ENCODE results near the gene NAPG. TPM values are rescaled to one million over a fixed set of nuclear protein-coding genes. Genes with fewer than 3 reads are reported as not detected.
"Not testable (repeated sequence)": the region's sequence is repeated elsewhere in the genome, so short reads cannot be mapped to it uniquely, and the experiment has no call there.

The NAPG gene
- total and polyA plus RNA-seq, 7 donors = 15.0 to 43.5 (median 33.7) TPM

DNA sequence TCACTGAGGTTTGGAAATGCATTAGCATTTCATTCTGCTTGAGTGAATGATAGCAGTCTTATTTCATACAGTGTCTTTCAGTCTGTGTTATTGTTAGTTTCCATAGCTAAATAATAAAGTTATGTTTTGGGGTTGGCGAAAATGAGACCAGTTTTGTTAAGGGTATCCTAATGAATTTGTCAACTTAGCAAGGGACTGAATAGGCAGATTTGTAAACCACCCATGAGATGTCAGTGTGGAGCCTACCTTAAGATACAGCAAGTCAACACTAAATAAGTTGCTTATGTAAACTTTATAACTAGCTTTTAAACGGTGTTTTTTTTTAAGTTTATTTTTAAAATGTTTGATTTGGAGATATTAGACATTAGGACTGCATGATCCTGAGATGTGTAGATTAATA lies 11.9 kb downstream of the NAPG start:
- peaks cover 9 to 54% (median 26%) of the 10 kb centered on the region in 4 donors for H3K36me3 ChIP-seq
- TF ChIP-seq, protein P1, sequence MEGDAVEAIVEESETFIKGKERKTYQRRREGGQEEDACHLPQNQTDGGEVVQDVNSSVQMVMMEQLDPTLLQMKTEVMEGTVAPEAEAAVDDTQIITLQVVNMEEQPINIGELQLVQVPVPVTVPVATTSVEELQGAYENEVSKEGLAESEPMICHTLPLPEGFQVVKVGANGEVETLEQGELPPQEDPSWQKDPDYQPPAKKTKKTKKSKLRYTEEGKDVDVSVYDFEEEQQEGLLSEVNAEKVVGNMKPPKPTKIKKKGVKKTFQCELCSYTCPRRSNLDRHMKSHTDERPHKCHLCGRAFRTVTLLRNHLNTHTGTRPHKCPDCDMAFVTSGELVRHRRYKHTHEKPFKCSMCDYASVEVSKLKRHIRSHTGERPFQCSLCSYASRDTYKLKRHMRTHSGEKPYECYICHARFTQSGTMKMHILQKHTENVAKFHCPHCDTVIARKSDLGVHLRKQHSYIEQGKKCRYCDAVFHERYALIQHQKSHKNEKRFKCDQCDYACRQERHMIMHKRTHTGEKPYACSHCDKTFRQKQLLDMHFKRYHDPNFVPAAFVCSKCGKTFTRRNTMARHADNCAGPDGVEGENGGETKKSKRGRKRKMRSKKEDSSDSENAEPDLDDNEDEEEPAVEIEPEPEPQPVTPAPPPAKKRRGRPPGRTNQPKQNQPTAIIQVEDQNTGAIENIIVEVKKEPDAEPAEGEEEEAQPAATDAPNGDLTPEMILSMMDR (IDR thresholded peaks at IDR 0.05) = no peak
- TF ChIP-seq EP300 (IDR thresholded peaks at IDR 0.05) (no peak), POLR2AphosphoS5 (IDR thresholded peaks at IDR 0.05) (no peak), POLR2A (IDR thresholded peaks at IDR 0.05) (no peak)
- 62 to 81% methylated on average over 2 of the region's 2 CpGs for WGBS, 2 donors

DNA sequence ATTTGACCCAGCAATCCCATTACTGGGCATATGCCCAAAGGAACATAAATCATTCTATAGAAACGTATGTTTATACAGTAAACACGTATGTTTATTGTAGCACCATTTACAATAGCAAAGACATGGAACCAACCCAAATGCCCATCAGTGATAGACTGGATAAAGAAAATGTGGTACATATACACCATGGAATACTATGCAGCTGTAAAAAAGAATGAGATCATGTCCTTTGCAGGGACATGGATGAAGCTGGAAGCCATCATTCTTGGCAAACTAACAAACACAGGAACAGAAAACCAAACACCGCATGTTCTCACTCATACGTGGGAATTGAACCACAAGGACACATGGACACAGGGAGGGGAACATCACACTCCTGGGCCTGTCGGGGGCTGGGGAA lies 13.3 kb downstream of the NAPG start:
- H3K36me3 ChIP-seq = peaks cover 9 to 59% (median 26%) of the 10 kb centered on the region in 4 donors
- DNase-seq; H3K27me3 ChIP-seq; H3K9me3 ChIP-seq; H3K27ac ChIP-seq; intact Hi-C loops (cut with DNase I); H3K4me3 ChIP-seq: not testable (repeated sequence)
- 92 to 94% methylated on average over 5 of the region's 5 CpGs for WGBS, 2 donors
- H3K4me1 ChIP-seq = peaks cover 0 to 11% (median 3%) of the 10 kb centered on the region in 4 donors

More for the DNA sequence above, 11.9 kb downstream of the NAPG start:
- intact Hi-C loops (cut with DNase I) = no loop called here
- Histone ChIP-seq H3K4me3 (no peak overlapping the region), H3K9me3 (no peaks in the 10 kb centered on the region), H3K4me1 (peaks cover 0 to 7% (median 3%) of the 10 kb centered on the region in 4 donors), H3K27ac (no peak overlapping the region), H3K27me3 (no peaks in the 10 kb centered on the region)
- DNase-seq = no peak

DNA sequence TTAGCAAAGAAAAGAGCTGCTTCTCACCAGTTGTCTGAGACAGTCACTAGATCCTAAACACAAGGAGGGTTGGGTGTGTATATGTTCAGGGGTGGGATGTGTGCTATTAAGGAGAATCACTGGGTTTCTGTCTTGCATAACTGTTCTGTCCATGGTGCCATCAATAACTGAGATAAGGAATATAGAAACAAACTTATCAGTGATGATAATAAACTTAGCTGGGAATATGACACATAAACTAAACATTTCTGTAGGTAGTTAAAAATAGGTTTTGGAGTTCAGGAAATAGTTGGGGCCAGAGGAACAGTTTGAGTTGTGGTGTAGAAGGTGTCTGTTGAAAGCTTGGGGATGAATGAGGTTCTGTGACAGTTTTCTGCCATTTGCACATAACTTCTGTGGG lies 17.4 kb downstream of the NAPG start:
- H3K9me3 ChIP-seq = no peaks in the 10 kb centered on the region
- TF ChIP-seq, protein P1 (IDR thresholded peaks at IDR 0.05) = no peak
- no peak for TF ChIP-seq EP300 (IDR thresholded peaks at IDR 0.05)
- TF ChIP-seq POLR2A (IDR thresholded peaks at IDR 0.05) = no peak
- TF ChIP-seq POLR2AphosphoS5 (IDR thresholded peaks at IDR 0.05) = no peak
- H3K27ac ChIP-seq = no peak overlapping the region
- no peak overlapping the region for H3K4me3 ChIP-seq
- H3K36me3 ChIP-seq = peaks cover 14 to 93% (median 43%) of the 10 kb centered on the region in 4 donors
- DNase-seq = no peak
- no peaks in the 10 kb centered on the region for H3K27me3 ChIP-seq
- peaks cover 0 to 7% (median 0%) of the 10 kb centered on the region in 4 donors for H3K4me1 ChIP-seq
- intact Hi-C loops (cut with DNase I) = no loop called here

DNA sequence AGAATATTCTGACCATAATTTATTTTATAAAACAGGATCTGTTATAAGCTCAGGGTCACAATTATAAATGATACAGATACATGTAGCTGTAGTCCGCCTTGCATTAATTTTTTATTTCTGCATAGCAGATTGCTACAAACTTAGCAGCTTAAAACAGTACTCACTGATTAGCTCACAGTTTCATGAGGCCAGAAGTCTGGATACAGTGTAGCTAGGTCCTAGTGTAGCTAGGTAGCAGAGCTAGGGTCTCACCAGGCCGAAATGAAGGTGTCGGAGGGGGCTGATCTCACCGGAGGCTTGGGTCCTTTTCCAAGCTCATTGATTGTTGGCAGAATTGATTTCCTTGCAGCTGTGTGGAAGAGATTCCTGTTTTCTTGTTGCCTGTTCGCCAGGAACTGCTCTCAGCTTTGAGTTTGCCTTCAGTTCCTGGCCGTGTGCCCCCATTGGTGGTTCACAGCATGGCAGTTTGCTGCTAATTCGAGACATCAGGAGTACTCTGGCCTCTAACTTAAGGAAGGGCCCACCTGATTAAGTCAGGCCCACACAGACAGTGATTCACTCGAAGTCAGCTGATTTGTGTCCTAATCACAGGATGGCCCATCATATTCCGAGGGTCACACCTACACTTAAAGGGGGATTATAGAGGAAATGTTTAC lies 18.4 kb downstream of the NAPG start:
- H3K27me3 ChIP-seq = no peaks in the 10 kb centered on the region
- TF ChIP-seq, protein P1 (IDR thresholded peaks at IDR 0.05) = no peak
- TF ChIP-seq POLR2A (IDR thresholded peaks at IDR 0.05) (no peak), POLR2AphosphoS5 (IDR thresholded peaks at IDR 0.05) (no peak), EP300 (IDR thresholded peaks at IDR 0.05) (no peak)
- WGBS, 2 donors = 94% methylated on average over 9 of the region's 9 CpGs
- DNase-seq = no peak
- peaks cover 0 to 7% (median 0%) of the 10 kb centered on the region in 4 donors for H3K4me1 ChIP-seq
- H3K27ac ChIP-seq = no peak overlapping the region
- H3K36me3 ChIP-seq = peaks cover 14 to 99% (median 48%) of the 10 kb centered on the region in 4 donors
- H3K4me3 ChIP-seq = no peak overlapping the region
- no peaks in the 10 kb centered on the region for H3K9me3 ChIP-seq
- intact Hi-C loops (cut with DNase I) = no loop called here

DNA sequence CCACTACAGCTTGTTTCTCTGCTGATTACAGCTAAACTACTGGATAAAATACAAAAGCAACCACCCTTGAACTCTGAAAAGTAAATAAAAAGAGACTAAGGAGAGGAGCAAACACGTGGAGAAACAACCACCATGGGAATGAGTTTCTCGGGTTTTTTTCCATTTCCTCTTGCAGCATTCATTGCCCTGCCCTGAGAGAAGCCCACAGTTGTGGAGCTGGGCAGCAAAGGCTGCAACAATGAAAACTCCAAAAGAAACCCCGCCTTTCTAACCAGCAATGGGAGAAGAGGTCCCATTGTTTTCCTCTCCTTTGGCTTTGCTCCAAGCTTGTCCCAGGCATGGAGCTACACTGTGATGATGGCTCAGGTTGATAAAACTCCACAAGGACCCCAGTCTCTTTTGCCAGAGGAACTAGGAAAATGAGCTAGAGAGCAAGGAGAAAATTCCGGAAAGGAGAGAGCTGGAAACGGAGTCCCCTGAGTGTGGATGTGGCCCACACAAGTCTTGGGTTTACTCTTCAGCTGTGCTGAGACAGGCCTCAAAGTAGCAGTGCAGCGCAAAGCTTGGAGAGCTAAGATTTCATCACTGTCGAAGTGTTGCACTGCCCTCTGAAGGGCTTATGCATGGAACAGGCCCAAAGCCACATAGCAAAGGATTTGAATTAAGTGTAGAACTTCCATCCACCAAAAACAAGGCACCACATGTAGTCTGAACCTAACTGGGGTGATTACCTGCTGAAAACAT lies 20.9 kb downstream of the NAPG start:
- intact Hi-C loops (cut with DNase I) = no loop called here
- peaks cover 0 to 7% (median 0%) of the 10 kb centered on the region in 4 donors for H3K4me1 ChIP-seq
- no peaks in the 10 kb centered on the region for H3K9me3 ChIP-seq
- WGBS, 2 donors = 78 to 84% methylated on average over 7 of the region's 7 CpGs
- no peak overlapping the region for H3K4me3 ChIP-seq
- H3K27ac ChIP-seq = no peak overlapping the region
- no peaks in the 10 kb centered on the region for H3K27me3 ChIP-seq
- TF ChIP-seq POLR2A (IDR thresholded peaks at IDR 0.05) = no peak
- no peak for TF ChIP-seq EP300 (IDR thresholded peaks at IDR 0.05)
- TF ChIP-seq, protein P1 (IDR thresholded peaks at IDR 0.05) = no peak
- no peak for TF ChIP-seq POLR2AphosphoS5 (IDR thresholded peaks at IDR 0.05)
- DNase-seq = no peak
- H3K36me3 ChIP-seq = peaks cover 5 to 99% (median 44%) of the 10 kb centered on the region in 4 donors
